Fibroblast of skin of scalp (primary cell): Measurements from ENCODE around the gene FHOD3.

Source experiments
- DNase-seq: peaks from one replicate; pipeline ENCODE4 v3.0.0-alpha.2; 2013

The FHOD3 gene

GRCh38 chr18:36481935-36482334, 184.4 kb downstream of the FHOD3 start:
- DNase-seq, result no peak

- no peak for DNase-seq
Measured at GRCh38 chr18:36484591-36484990, 187.1 kb downstream of the FHOD3 start.

- no peak for DNase-seq
Measured at GRCh38 chr18:36485772-36486171, 188.3 kb downstream of the FHOD3 start.

GRCh38 chr18:36488131-36488530, 190.6 kb downstream of the FHOD3 start:
- no peak for DNase-seq

- DNase-seq, result no peak
Measured at GRCh38 chr18:36490897-36491296, 193.4 kb downstream of the FHOD3 start.

GRCh38 chr18:36492604-36493329, 195.3 kb downstream of the FHOD3 start:
- no peak for DNase-seq

- peak; percentile 20 for DNase-seq
Measured at GRCh38 chr18:36493349-36494159, 196.0 kb downstream of the FHOD3 start.

GRCh38 chr18:36494160-36494437, 196.6 kb downstream of the FHOD3 start:
- DNase-seq, result no peak

- DNase-seq, result no peak
Measured at GRCh38 chr18:36496022-36496421, 198.5 kb downstream of the FHOD3 start.

GRCh38 chr18:36499938-36500337, 202.4 kb downstream of the FHOD3 start:
- DNase-seq, result no peak

GRCh38 chr18:36501100-36501499, 203.6 kb downstream of the FHOD3 start:
- no peak for DNase-seq

GRCh38 chr18:36503477-36503876, 206.0 kb downstream of the FHOD3 start:
- no peak for DNase-seq

- DNase-seq, result no peak
Measured at GRCh38 chr18:36504928-36505327, 207.4 kb downstream of the FHOD3 start.

GRCh38 chr18:36505665-36506064, 208.2 kb downstream of the FHOD3 start:
- DNase-seq, result no peak

- no peak for DNase-seq
Measured at GRCh38 chr18:36509646-36510197, 212.2 kb downstream of the FHOD3 start.

GRCh38 chr18:36511791-36512352, 214.4 kb downstream of the FHOD3 start:
- no peak for DNase-seq

GRCh38 chr18:36513556-36513955, 216.0 kb downstream of the FHOD3 start:
- no peak for DNase-seq

- DNase-seq, result no peak
Measured at GRCh38 chr18:36514778-36515177, 217.3 kb downstream of the FHOD3 start.

GRCh38 chr18:36516258-36516657, 218.7 kb downstream of the FHOD3 start:
- DNase-seq, result no peak

GRCh38 chr18:36516726-36517125, 219.2 kb downstream of the FHOD3 start:
- DNase-seq, result no peak

GRCh38 chr18:36518839-36519238, 221.3 kb downstream of the FHOD3 start:
- no peak for DNase-seq

- peak; percentile 49 for DNase-seq
Measured at GRCh38 chr18:36519358-36519757, 221.8 kb downstream of the FHOD3 start.

GRCh38 chr18:36522509-36522908, 225.0 kb downstream of the FHOD3 start:
- no peak for DNase-seq

GRCh38 chr18:36525913-36526312, 228.4 kb downstream of the FHOD3 start:
- DNase-seq, result no peak
